HL-60 (cell line): ENCODE data around the gene FBN1.

Experiments
- DNase-seq, 2 experiments: peaks; one replicate each; pipeline ENCODE4 v3.0.0-alpha.2; 2010 to 2020; ENCODE audit warnings: low read depth in 1 of 2, low spot score in 1 of 2
- H3K27ac ChIP-seq: fragments of 250-450 bp; sonication (Bioruptor Pico); replicated peaks from 2 replicates; pipeline ENCODE4 v1.5.1; 2020; ENCODE audit warnings: mild to moderate bottlenecking, moderate library complexity
- H3K27me3 ChIP-seq: fragments of 250-450 bp; sonication (Bioruptor Pico); 2 replicates; pipeline ENCODE4 v1.5.1; 2021; ENCODE audit warnings: mild to moderate bottlenecking, moderate library complexity; ENCODE audit not compliant: insufficient read depth, poor library complexity, severe bottlenecking
- H3K4me3 ChIP-seq: replicated peaks from 2 replicates; pipeline ENCODE4 v1.5.1; 2011; ENCODE audit warnings: mild to moderate bottlenecking, control low read depth, low read length; ENCODE audit not compliant: insufficient read depth
- CTCF ChIP-seq: IDR thresholded peaks from one replicate; pipeline ENCODE4 v1.5.1; 2011; ENCODE audit warnings: low read length, control low read depth, inconsistent platforms; ENCODE audit not compliant: insufficient read depth
- GABPA ChIP-seq: IDR thresholded peaks from 2 replicates; pipeline ENCODE4 v1.6.1; 2012; ENCODE audit warnings: low read depth
- POLR2AphosphoS5 ChIP-seq: IDR thresholded peaks from 2 replicates; pipeline ENCODE4 v1.6.1; 2012; ENCODE audit warnings: low read depth
- REST ChIP-seq: IDR thresholded peaks from 2 replicates; pipeline ENCODE4 v1.6.1; 2012; ENCODE audit warnings: low read depth; ENCODE audit not compliant: insufficient replicate concordance
- SPI1 ChIP-seq: IDR thresholded peaks from 2 replicates; pipeline ENCODE4 v1.6.1; 2012; ENCODE audit warnings: low read depth, mild to moderate bottlenecking, borderline replicate concordance

Gene FBN1

GRCh38 chr15:48422401-48422800 lies 223.1 kb downstream of the FBN1 start:
- no peak for DNase-seq
- H3K27me3 ChIP-seq = no peaks in the 10 kb centered on the region
- H3K27ac ChIP-seq = no peak overlapping the region
- H3K4me3 ChIP-seq = no peak overlapping the region
- TF ChIP-seq CTCF (no peak), REST (no peak), POLR2AphosphoS5 (no peak), GABPA (no peak), SPI1 (no peak)

- no peak for DNase-seq
- no peaks in the 10 kb centered on the region for H3K27me3 ChIP-seq
- no peak overlapping the region for H3K27ac ChIP-seq
- TF ChIP-seq GABPA (no peak), REST (no peak), POLR2AphosphoS5 (no peak), SPI1 (no peak), CTCF (no peak)
- H3K4me3 ChIP-seq = no peak overlapping the region
Measured at GRCh38 chr15:48421362-48421761, 224.1 kb downstream of the FBN1 start.

- Histone ChIP-seq H3K4me3 (no peak overlapping the region), H3K27ac (no peak overlapping the region), H3K27me3 (no peaks in the 10 kb centered on the region)
- no peak for TF ChIP-seq POLR2AphosphoS5
- TF ChIP-seq CTCF = no peak
- TF ChIP-seq SPI1 = no peak
- TF ChIP-seq GABPA = no peak
- no peak for TF ChIP-seq REST
- no peak for DNase-seq
Measured at GRCh38 chr15:48419896-48420295, 225.6 kb downstream of the FBN1 start.
